ENCODE data around the gene OR9Q1.

OR9Q1 gene

DNA sequence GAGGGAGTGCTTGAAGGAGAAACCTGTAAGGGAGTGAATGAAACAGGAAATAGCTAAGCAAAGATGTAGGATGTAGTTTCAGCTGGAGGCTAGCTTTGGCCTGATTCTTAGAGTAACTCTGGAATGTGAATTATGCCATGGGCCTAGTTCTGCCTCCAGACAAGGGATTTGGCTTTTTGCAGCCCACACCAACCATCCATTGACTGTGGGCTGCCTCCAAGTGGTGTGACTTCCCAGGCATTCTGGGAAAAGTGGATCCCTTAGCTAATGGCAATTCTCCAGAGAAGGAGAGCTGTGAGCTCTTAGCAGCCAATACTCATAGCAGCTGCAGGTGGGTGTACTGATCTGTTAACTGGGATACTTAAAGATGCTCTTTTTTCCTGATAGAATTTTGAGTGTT lies 103.7 kb downstream of the OR9Q1 start:
- TF ChIP-seq, protein P1, sequence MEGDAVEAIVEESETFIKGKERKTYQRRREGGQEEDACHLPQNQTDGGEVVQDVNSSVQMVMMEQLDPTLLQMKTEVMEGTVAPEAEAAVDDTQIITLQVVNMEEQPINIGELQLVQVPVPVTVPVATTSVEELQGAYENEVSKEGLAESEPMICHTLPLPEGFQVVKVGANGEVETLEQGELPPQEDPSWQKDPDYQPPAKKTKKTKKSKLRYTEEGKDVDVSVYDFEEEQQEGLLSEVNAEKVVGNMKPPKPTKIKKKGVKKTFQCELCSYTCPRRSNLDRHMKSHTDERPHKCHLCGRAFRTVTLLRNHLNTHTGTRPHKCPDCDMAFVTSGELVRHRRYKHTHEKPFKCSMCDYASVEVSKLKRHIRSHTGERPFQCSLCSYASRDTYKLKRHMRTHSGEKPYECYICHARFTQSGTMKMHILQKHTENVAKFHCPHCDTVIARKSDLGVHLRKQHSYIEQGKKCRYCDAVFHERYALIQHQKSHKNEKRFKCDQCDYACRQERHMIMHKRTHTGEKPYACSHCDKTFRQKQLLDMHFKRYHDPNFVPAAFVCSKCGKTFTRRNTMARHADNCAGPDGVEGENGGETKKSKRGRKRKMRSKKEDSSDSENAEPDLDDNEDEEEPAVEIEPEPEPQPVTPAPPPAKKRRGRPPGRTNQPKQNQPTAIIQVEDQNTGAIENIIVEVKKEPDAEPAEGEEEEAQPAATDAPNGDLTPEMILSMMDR (conservative IDR thresholded peaks at IDR 0.05; ENCODE audit: low read length): no peak
- no peak overlapping the region for H3K4me3 ChIP-seq (ENCODE audit: low read length)
- DNase-seq (ENCODE audit: low read depth): no peak

DNA sequence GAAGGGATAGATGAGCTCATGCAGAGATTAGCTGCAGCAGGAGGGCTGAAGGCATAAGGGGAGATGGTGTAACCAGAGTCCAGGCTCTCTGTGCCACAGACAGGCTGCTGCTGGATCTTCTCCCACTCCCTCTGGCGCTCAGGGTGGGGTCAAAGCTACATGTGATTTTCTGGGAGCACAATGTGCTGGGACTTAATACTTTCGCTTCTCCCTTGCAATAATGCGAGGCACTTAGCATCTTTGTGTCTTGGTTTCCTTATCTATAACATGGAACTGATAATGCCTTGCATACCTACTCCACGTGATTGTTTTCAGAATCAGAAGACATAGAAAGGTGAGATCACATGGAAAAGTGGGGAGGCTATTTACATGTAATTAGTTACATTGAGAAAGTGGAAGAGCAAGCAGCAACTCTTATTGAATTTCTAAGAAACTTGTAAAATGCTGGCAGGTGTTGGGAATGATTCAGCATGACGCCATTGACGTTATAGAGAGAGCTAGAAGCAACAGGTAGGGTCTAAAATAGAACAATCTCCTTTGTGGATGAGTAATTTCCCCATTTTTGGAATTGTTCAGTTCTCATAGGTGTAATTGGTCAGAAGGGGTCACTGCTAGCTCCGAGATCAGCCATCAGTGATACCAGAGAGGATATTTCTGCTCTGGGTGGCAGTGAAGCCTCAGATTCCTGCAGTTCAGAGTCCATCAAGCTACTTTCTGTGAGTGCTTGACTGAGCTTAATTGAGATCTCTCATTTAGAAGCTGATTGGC lies 109.8 kb downstream of the OR9Q1 start:
- no peak for DNase-seq (ENCODE audit: low read depth)
- H3K4me3 ChIP-seq (ENCODE audit: low read length): no peak overlapping the region
- TF ChIP-seq, protein P1 (conservative IDR thresholded peaks at IDR 0.05; ENCODE audit: low read length): no peak

DNA sequence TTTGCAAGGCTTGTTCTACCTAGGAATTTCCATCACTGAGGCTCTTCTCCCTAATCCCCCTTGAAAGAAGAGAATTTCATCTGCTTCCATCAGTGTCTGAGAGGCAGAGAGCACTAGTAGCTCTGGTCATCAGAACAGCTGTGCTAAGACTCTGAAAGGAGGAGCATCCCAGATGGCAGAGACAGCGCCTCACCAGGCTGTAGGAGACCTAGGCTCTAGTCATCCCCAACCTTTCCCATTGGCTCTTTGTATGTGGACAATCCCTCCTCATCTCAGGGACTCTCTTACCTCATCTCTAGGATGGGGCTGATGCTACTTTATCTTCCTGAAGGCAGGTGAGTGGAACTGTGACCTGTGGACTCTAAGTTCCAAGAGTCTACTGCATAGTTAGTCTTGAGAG lies 110.5 kb downstream of the OR9Q1 start:
- no peak overlapping the region for H3K4me3 ChIP-seq (ENCODE audit: low read length)
- no peak for DNase-seq (ENCODE audit: low read depth)
- TF ChIP-seq, protein P1 (conservative IDR thresholded peaks at IDR 0.05; ENCODE audit: low read length): no peak

DNA sequence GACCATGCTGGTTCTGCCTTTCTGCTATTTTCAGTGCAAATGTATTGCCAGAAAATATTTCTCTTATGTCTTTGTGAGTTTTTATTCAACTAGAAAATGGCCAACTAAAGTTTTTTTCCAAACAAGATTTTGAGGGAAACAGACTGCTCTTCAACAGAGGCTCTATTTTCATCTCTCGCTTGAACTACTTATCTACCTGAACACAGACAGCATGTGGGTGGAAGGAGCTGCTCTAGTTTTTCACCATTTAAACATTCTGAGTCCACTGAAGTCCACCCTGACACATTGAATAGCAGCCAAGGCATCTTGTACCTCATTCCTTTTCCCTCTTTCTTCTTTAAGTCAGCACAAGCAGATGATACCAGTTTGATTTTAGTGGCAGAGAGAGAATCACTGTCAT lies 111.5 kb downstream of the OR9Q1 start:
- no peak for DNase-seq (ENCODE audit: low read depth)
- TF ChIP-seq, protein P1 (conservative IDR thresholded peaks at IDR 0.05; ENCODE audit: low read length): no peak
- no peak overlapping the region for H3K4me3 ChIP-seq (ENCODE audit: low read length)

DNA sequence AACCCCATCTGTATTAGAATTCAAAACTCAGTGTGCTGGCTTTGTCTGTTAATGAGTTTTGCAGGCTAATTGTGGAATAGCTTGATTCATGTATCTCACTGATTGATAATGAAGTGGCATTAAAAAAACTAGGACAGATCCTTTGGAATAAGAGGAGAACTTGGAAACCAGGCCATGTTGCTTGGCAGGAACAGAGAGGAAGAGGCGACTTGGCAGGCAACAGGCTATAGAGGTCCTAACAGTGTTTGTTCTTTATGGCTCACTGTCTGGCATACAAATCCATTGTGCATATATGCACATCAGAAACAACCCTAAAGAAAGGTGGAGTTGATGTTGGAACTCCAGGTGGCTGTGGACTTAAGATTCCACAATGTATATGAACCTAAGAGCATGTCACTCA lies 119.1 kb downstream of the OR9Q1 start:
- DNase-seq (ENCODE audit: low read depth): no peak
- TF ChIP-seq, protein P1 (conservative IDR thresholded peaks at IDR 0.05; ENCODE audit: low read length): no peak
- H3K4me3 ChIP-seq (ENCODE audit: low read length): no peak overlapping the region

DNA sequence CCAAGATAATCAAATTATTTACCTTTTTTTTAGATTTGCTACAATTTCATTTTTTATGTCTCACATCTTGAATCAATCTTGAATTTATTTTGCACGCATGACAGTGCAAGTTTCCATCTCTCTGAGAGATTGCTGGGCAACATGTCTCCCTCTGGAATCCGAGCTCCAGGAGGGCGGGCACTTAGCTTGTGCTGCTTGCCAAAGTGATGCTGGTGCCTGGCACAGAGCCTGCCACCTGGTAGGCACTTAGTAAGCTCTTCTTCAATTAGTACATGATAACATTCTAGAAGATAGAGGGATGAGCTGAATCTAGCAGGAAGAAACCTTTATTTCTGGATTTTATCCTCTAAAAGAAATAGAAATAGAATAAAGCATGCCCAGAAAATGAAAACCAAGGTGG lies 129.1 kb downstream of the OR9Q1 start:
- H3K4me3 ChIP-seq (ENCODE audit: low read length): no peak overlapping the region
- TF ChIP-seq, protein P1 (conservative IDR thresholded peaks at IDR 0.05; ENCODE audit: low read length): no peak
- no peak for DNase-seq (ENCODE audit: low read depth)

DNA sequence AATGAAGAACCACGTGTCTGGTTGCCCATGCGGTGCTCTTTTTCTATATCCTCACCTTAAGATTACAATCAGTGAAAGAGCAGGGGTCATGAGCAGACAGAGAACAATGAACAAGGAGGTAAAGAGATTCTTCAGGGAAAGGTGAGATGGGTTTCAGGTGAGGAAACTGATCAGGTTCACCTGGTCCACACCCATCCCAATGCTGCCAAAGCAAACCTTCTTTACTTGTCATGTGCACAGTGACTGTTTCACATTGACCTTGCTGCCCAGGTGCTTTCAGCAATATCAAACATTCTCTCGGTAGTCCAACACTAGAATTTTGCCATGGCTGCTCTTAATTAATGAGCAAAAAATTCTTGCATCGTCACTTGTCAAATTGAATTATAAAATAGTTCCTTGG lies 140.7 kb downstream of the OR9Q1 start:
- DNase-seq (ENCODE audit: low read depth): no peak
- TF ChIP-seq, protein P1 (conservative IDR thresholded peaks at IDR 0.05; ENCODE audit: low read length): no peak
- H3K4me3 ChIP-seq (ENCODE audit: low read length): no peak overlapping the region
